Muscle of back (tissue), 11 donors: ENCODE results near the gene SEC22B. TPM values are rescaled to one million over a fixed set of nuclear protein-coding genes. Genes with fewer than 3 reads are reported as not detected.
"Not testable (repeated sequence)": the region's sequence is repeated elsewhere in the genome, so short reads cannot be mapped to it uniquely, and the experiment has no call there.

Experiments
- DNase-seq, 3 donors: peaks; one replicate each; pipeline versions ENCODE4 v3.0.0 to v3.0.0-alpha.2; 2013
- polyA plus RNA-seq, 10 donors: library from polyadenylated mRNA; unstranded; fragments of 120-200 nt; gene quantifications; one replicate each; pipeline ENCODE4 v1.2.1, GENCODE V29; 2013; ENCODE audit not compliant: insufficient read length in 10 of 10

The SEC22B gene
- polyA plus RNA-seq, 10 donors, result 22.3 to 32.7 (median 26.8) TPM

- not testable (repeated sequence) for DNase-seq
These were observed 54.5 kb downstream of the SEC22B start for GRCh38 chr1:120121830-120122229.

DNA sequence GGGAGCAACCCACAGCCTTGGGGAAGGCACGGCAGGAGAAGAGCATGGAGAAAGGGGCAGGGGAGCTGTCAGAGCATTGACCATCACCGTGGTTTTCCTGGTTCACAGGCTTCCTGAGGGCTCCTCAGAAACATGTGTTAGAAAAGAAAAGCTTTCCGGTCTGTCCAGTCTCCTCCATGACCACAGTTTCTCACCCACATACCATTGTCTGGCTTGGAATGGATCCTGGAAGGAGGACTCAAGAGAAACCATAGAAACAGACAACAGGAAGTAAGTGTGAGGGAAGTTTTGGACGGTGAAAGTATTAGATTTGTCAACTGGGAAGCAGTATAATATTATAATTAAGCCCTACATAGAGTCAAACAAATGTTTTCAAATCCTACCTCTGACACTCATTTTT lies 55.8 kb downstream of the SEC22B start:
- DNase-seq, result not testable (repeated sequence)

DNA sequence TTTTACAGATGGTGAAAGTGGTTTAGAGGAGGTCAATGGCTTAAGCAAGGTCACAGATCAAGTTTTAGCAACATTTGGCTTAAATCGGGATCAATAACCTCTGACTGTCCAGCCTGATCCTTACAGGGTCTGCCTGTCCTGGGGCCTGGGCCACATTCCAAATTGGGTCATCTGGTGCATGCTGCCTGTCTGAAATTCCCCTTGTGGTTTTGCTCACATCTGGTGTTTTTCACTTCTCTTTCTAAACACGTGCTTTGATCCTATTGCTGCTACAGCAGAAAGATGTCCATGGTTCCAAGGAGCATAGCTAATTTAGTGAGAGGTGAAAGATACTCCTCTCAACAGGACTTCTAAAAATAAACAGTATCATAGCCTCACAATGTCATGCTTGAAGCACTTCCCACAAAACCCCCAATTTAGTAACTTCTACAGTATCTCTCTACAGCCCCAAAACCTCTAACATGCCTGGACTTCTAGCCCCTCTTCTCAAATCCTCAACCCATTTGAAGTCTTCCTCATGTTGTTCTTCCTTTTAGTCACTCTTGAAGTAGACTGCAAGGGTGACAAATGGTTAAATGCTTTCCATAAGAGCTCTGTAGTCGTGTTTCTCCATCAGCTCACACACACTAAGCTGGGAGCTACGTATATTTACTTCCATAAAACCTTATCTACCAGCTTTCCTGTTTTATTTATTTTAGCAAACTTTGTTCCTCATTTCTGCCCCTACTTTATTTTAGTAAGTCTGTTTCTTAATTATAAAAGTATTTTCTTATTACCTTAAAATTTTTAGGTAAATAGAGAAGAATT lies 58.7 kb downstream of the SEC22B start:
- peak in 2 of 3 donors; percentile 25 to 61 for DNase-seq

- DNase-seq, result peak in 1 of 3 donors; percentile 18
These were observed 60.2 kb downstream of the SEC22B start for GRCh38 chr1:120116094-120116493.

DNA sequence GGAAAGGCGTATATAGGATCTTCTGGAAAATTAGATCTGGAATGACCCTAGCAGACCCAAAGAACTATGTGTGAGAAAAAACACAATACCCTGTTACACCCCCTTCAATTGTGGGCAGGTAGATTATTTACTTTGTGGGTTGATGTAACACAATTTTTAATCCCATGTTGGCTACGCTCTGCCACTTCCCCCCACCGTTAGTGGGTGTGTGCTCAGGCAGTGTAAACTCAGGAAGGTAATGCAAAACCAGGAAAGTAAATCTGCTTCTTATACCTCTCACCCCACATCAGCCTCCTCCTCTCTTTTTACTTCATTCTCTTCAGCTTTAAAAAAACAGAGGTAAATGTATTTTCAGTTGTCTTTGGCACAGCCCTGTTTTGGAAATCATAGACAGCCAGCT lies 63.2 kb downstream of the SEC22B start:
- DNase-seq, result not testable (repeated sequence)

GRCh38 chr1:120112212-120112611 lies 64.1 kb downstream of the SEC22B start:
- DNase-seq, result not testable (repeated sequence)

- DNase-seq, result not testable (repeated sequence)
These were observed 64.5 kb downstream of the SEC22B start for GRCh38 chr1:120111771-120112170.

DNA sequence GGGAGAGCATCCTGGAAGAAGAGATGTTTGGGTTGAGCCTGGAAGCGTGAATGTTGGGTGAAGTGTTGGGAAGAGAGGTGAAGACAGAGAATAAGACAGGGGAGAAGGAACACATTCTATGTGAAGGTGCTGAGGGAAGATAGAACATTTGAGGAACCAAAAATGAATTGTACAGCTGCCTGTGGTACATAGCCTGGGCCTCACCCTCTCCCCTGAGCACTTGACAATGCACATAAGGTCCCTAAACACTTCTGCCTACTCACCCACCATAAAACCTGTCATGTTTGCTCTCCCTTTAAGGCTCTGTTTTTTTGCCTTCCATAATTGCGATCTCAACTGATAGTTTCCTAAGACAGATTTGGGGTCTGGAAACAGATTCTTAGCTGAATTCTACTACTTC lies 65.3 kb downstream of the SEC22B start:
- not testable (repeated sequence) for DNase-seq

GRCh38 chr1:120109656-120110055 lies 66.7 kb downstream of the SEC22B start:
- DNase-seq, result not testable (repeated sequence)

GRCh38 chr1:120109180-120109579 lies 67.1 kb downstream of the SEC22B start:
- not testable (repeated sequence) for DNase-seq

GRCh38 chr1:120105288-120105687 lies 71.0 kb downstream of the SEC22B start:
- not testable (repeated sequence) for DNase-seq

GRCh38 chr1:120103768-120104167 lies 72.6 kb downstream of the SEC22B start:
- not testable (repeated sequence) for DNase-seq

- DNase-seq, result not testable (repeated sequence)
These were observed 74.7 kb downstream of the SEC22B start for GRCh38 chr1:120101593-120101992.

Other genes with a start within 250 kb of the SEC22B start
- 10 to 100 TPM; 43.7 to 79.2 (median 55.1) TPM for gene NOTCH2, start 106.9 kb downstream of the SEC22B start, polyA plus RNA-seq
- 10 to 100 TPM in 6 of 10 donors, 1 to 10 TPM in 4; 6.2 to 27.6 (median 12.1) TPM for gene NBPF8, start 238.5 kb upstream of the SEC22B start, polyA plus RNA-seq